Measurements from ENCODE around the gene RABIF.
"Not testable (repeated sequence)": the region's sequence is repeated elsewhere in the genome, so short reads cannot be mapped to it uniquely, and the experiment has no call there.

The RABIF gene

GRCh38 chr1:202850593-202851362 is 38.2 kb downstream of the RABIF start:
- Histone ChIP-seq H3K27me3 (ENCODE audit: control insufficient read depth, insufficient read depth, low read length) (no peaks in the 10 kb centered on the region), H3K9ac (ENCODE audit: low read length) (no peak overlapping the region), H3K9me3 (ENCODE audit: control insufficient read depth, low read depth, low read length) (no peaks in the 10 kb centered on the region), H3K4me1 (ENCODE audit: control insufficient read depth, low read depth, low read length) (no peaks in the 10 kb centered on the region), H3K4me3 (ENCODE audit: low read length) (no peak overlapping the region), H3K27ac (ENCODE audit: low read length) (no peak overlapping the region), H3K36me3 (ENCODE audit: control insufficient read depth, low read depth, low read length) (peaks cover 22% of the 10 kb centered on the region)

- Histone ChIP-seq H3K4me3 (ENCODE audit: low read length) (no peak overlapping the region), H3K27me3 (ENCODE audit: control insufficient read depth, insufficient read depth, low read length) (no peaks in the 10 kb centered on the region), H3K9me3 (ENCODE audit: control insufficient read depth, low read depth, low read length) (no peaks in the 10 kb centered on the region), H3K4me1 (ENCODE audit: control insufficient read depth, low read depth, low read length) (no peaks in the 10 kb centered on the region), H3K36me3 (ENCODE audit: control insufficient read depth, low read depth, low read length) (peaks cover 11% of the 10 kb centered on the region), H3K27ac (ENCODE audit: low read length) (no peak overlapping the region), H3K9ac (ENCODE audit: low read length) (no peak overlapping the region)
Observed at GRCh38 chr1:202848191-202848542, 40.8 kb downstream of the RABIF start.

GRCh38 chr1:202844935-202845334 is 44.0 kb downstream of the RABIF start:
- no peak overlapping the region for H3K9ac ChIP-seq (ENCODE audit: low read length)
- no peaks in the 10 kb centered on the region for H3K4me1 ChIP-seq (ENCODE audit: control insufficient read depth, low read depth, low read length)
- H3K27me3 ChIP-seq (ENCODE audit: control insufficient read depth, insufficient read depth, low read length) = no peaks in the 10 kb centered on the region
- no peak overlapping the region for H3K4me3 ChIP-seq (ENCODE audit: low read length)
- H3K27ac ChIP-seq (ENCODE audit: low read length) = no peak overlapping the region
- no peaks in the 10 kb centered on the region for H3K36me3 ChIP-seq (ENCODE audit: control insufficient read depth, low read depth, low read length)
- H3K9me3 ChIP-seq (ENCODE audit: control insufficient read depth, low read depth, low read length) = no peaks in the 10 kb centered on the region

- no peak overlapping the region for H3K27ac ChIP-seq (ENCODE audit: low read length)
- H3K4me1 ChIP-seq (ENCODE audit: control insufficient read depth, low read depth, low read length) = no peaks in the 10 kb centered on the region
- H3K4me3 ChIP-seq (ENCODE audit: low read length) = no peak overlapping the region
- H3K36me3 ChIP-seq (ENCODE audit: control insufficient read depth, low read depth, low read length) = no peaks in the 10 kb centered on the region
- no peaks in the 10 kb centered on the region for H3K27me3 ChIP-seq (ENCODE audit: control insufficient read depth, insufficient read depth, low read length)
- H3K9ac ChIP-seq (ENCODE audit: low read length) = no peak overlapping the region
- H3K9me3 ChIP-seq (ENCODE audit: control insufficient read depth, low read depth, low read length) = no peaks in the 10 kb centered on the region
Observed at GRCh38 chr1:202844259-202844658, 44.7 kb downstream of the RABIF start.

- Histone ChIP-seq H3K9me3 (ENCODE audit: control insufficient read depth, low read depth, low read length) (no peaks in the 10 kb centered on the region), H3K9ac (ENCODE audit: low read length) (no peak overlapping the region)
Observed at GRCh38 chr1:202843081-202843480, 45.9 kb downstream of the RABIF start.

GRCh38 chr1:202837746-202838262 is 51.1 kb downstream of the RABIF start:
- H3K4me3 ChIP-seq (ENCODE audit: low read length) = no peak overlapping the region
- no peaks in the 10 kb centered on the region for H3K36me3 ChIP-seq (ENCODE audit: control insufficient read depth, low read depth, low read length)
- H3K27ac ChIP-seq (ENCODE audit: low read length) = no peak overlapping the region
- H3K9me3 ChIP-seq (ENCODE audit: control insufficient read depth, low read depth, low read length) = no peaks in the 10 kb centered on the region
- no peak overlapping the region for H3K9ac ChIP-seq (ENCODE audit: low read length)
- peaks cover 10% of the 10 kb centered on the region for H3K4me1 ChIP-seq (ENCODE audit: control insufficient read depth, low read depth, low read length)
- H3K27me3 ChIP-seq (ENCODE audit: control insufficient read depth, insufficient read depth, low read length) = no peaks in the 10 kb centered on the region

More at GRCh38 chr1:202843081-202843480, 45.9 kb downstream of the RABIF start:
- Histone ChIP-seq H3K4me1 (ENCODE audit: control insufficient read depth, low read depth, low read length) (no peaks in the 10 kb centered on the region), H3K4me3 (ENCODE audit: low read length) (no peak overlapping the region), H3K27ac (ENCODE audit: low read length) (no peak overlapping the region), H3K36me3 (ENCODE audit: control insufficient read depth, low read depth, low read length) (no peaks in the 10 kb centered on the region), H3K27me3 (ENCODE audit: control insufficient read depth, insufficient read depth, low read length) (no peaks in the 10 kb centered on the region)

- Histone ChIP-seq H3K9ac (ENCODE audit: low read length) (no peak overlapping the region), H3K27me3 (ENCODE audit: control insufficient read depth, insufficient read depth, low read length) (no peaks in the 10 kb centered on the region), H3K9me3 (ENCODE audit: control insufficient read depth, low read depth, low read length) (no peaks in the 10 kb centered on the region), H3K4me3 (ENCODE audit: low read length) (no peak overlapping the region), H3K4me1 (ENCODE audit: control insufficient read depth, low read depth, low read length) (peaks cover 10% of the 10 kb centered on the region), H3K27ac (ENCODE audit: low read length) (no peak overlapping the region), H3K36me3 (ENCODE audit: control insufficient read depth, low read depth, low read length) (no peaks in the 10 kb centered on the region)
Observed at GRCh38 chr1:202836623-202837403, 52.1 kb downstream of the RABIF start.

GRCh38 chr1:202835548-202836072 is 53.3 kb downstream of the RABIF start:
- no peak overlapping the region for H3K4me3 ChIP-seq (ENCODE audit: low read length)
- no peak overlapping the region for H3K9ac ChIP-seq (ENCODE audit: low read length)
- H3K4me1 ChIP-seq (ENCODE audit: control insufficient read depth, low read depth, low read length) = peaks cover 10% of the 10 kb centered on the region
- no peak overlapping the region for H3K27ac ChIP-seq (ENCODE audit: low read length)
- H3K9me3 ChIP-seq (ENCODE audit: control insufficient read depth, low read depth, low read length) = no peaks in the 10 kb centered on the region
- H3K27me3 ChIP-seq (ENCODE audit: control insufficient read depth, insufficient read depth, low read length) = no peaks in the 10 kb centered on the region
- H3K36me3 ChIP-seq (ENCODE audit: control insufficient read depth, low read depth, low read length) = no peaks in the 10 kb centered on the region

- H3K4me3 ChIP-seq (ENCODE audit: low read length) = no peak overlapping the region
- H3K27me3 ChIP-seq (ENCODE audit: control insufficient read depth, insufficient read depth, low read length) = no peaks in the 10 kb centered on the region
- no peak overlapping the region for H3K27ac ChIP-seq (ENCODE audit: low read length)
- no peaks in the 10 kb centered on the region for H3K36me3 ChIP-seq (ENCODE audit: control insufficient read depth, low read depth, low read length)
- peaks cover 10% of the 10 kb centered on the region for H3K4me1 ChIP-seq (ENCODE audit: control insufficient read depth, low read depth, low read length)
- H3K9ac ChIP-seq (ENCODE audit: low read length) = no peak overlapping the region
- no peaks in the 10 kb centered on the region for H3K9me3 ChIP-seq (ENCODE audit: control insufficient read depth, low read depth, low read length)
Observed at GRCh38 chr1:202834771-202835547, 54.0 kb downstream of the RABIF start.

- Histone ChIP-seq H3K9me3 (ENCODE audit: control insufficient read depth, low read depth, low read length) (no peaks in the 10 kb centered on the region), H3K9ac (ENCODE audit: low read length) (no peak overlapping the region), H3K27ac (ENCODE audit: low read length) (no peak overlapping the region), H3K4me3 (ENCODE audit: low read length) (no peak overlapping the region), H3K27me3 (ENCODE audit: control insufficient read depth, insufficient read depth, low read length) (no peaks in the 10 kb centered on the region), H3K4me1 (ENCODE audit: control insufficient read depth, low read depth, low read length) (peaks cover 10% of the 10 kb centered on the region), H3K36me3 (ENCODE audit: control insufficient read depth, low read depth, low read length) (no peaks in the 10 kb centered on the region)
Observed at GRCh38 chr1:202831906-202832305, 57.0 kb downstream of the RABIF start.

- H3K4me1 ChIP-seq (ENCODE audit: control insufficient read depth, low read depth, low read length); H3K27ac ChIP-seq (ENCODE audit: low read length); H3K36me3 ChIP-seq (ENCODE audit: control insufficient read depth, low read depth, low read length); H3K27me3 ChIP-seq (ENCODE audit: control insufficient read depth, insufficient read depth, low read length); H3K9ac ChIP-seq (ENCODE audit: low read length); H3K9me3 ChIP-seq (ENCODE audit: control insufficient read depth, low read depth, low read length); H3K4me3 ChIP-seq (ENCODE audit: low read length): not testable (repeated sequence)
Observed at GRCh38 chr1:202829223-202829622, 59.7 kb downstream of the RABIF start.
